Stomach (tissue), 9 donors: ENCODE measurements around the gene FGGY. TPM values are rescaled to one million over a fixed set of nuclear protein-coding genes. Genes with fewer than 3 reads are reported as not detected.

Experiments used
- DNase-seq, 2 donors: peaks; one replicate each; pipeline versions ENCODE4 v3.0.0 to v3.0.0-alpha.2; 2013 to 2019
- H3K27ac ChIP-seq, 5 donors: fragments of 200-600 bp in 4 of 5; sonication (generic) in 4 of 5; one replicate each; pipeline ENCODE4 v1.5.1; 2013 to 2019; ENCODE audit warnings: mild to moderate bottlenecking in 1 of 5, moderate library complexity in 1 of 5
- H3K27me3 ChIP-seq, 3 donors: fragments of 200-600 bp; sonication (generic); one replicate each; pipeline ENCODE4 v1.5.1; 2017 to 2019; ENCODE audit warnings: mixed run types in 1 of 3
- H3K36me3 ChIP-seq, 4 donors: fragments of 200-600 bp; sonication (generic); 1 replicate in 3 of 4; 2 replicates in 1 of 4; pipeline ENCODE4 v1.5.1; 2016 to 2019
- H3K4me1 ChIP-seq, 4 donors: fragments of 200-600 bp; sonication (generic); one replicate each; pipeline ENCODE4 v1.5.1; 2016 to 2019
- H3K4me3 ChIP-seq, 4 donors: fragments of 200-600 bp; sonication (generic) in 3 of 4; one replicate each; pipeline ENCODE4 v1.5.1; 2016 to 2019; ENCODE audit warnings: mild to moderate bottlenecking in 1 of 4
- H3K9me3 ChIP-seq, 4 donors: fragments of 200-600 bp; sonication (generic); one replicate each; pipeline ENCODE4 v1.5.1; 2016 to 2019
- CTCF ChIP-seq, 7 experiments: fragments of 450-650 bp in 4 of 7; fragments of 200-600 bp in 3 of 7; sonication (generic) in 3 of 7; IDR thresholded peaks; one replicate each; pipeline ENCODE4 v1.5.1; 2016 to 2019; ENCODE audit warnings: antibody characterized with exemption in 7 of 7, control low read depth in 2 of 7, mild to moderate bottlenecking in 1 of 7
- EP300 ChIP-seq: sonication (generic); formaldehyde crosslinking; IDR thresholded peaks from one replicate; pipeline ENCODE4 v1.6.1; 2017; ENCODE audit warnings: antibody characterized with exemption
- POLR2A ChIP-seq, 4 donors: fragments of 450-650 bp; IDR thresholded peaks; one replicate each; pipeline ENCODE4 v1.6.1; 2016; ENCODE audit warnings: antibody characterized with exemption in 4 of 4, control low read depth in 2 of 4, mild to moderate bottlenecking in 1 of 4, moderate library complexity in 1 of 4
- POLR2AphosphoS5 ChIP-seq, 3 donors: sonication (generic); formaldehyde crosslinking; IDR thresholded peaks; one replicate each; pipeline ENCODE4 v1.6.1; 2016; ENCODE audit warnings: antibody characterized with exemption in 3 of 3
- WGBS, 5 donors: extraction: QIAGEN DNeasy Blood & Tissue Kit in 3 of 5; methylation state at CpG; one replicate each; pipeline versions ENCODE4 v1.1.5 to v1.1.7; 2013 to 2018; 5-methylcytosine and 5-hydroxymethylcytosine counted together
- intact Hi-C: fragments of 100-400 bp; cut with DNase I; formaldehyde crosslinking; loops from one replicate; pipeline ENCODE4 v1.15.1; 2023; ENCODE audit warnings: low total_unique reads
- polyA plus RNA-seq, 3 donors: library from polyadenylated mRNA; stranded (reverse); fragments of 200-250 nt; gene quantifications; one replicate each; pipeline ENCODE4 v1.2.3, GENCODE V29; 2013
- total RNA-seq, 5 donors: library from RNA; depleted of rRNA; stranded (reverse); fragments of >200 nt; gene quantifications; one replicate each; pipeline versions ENCODE4 v1.1.0 to v1.2.3, GENCODE V29; 2014 to 2016
- donor health status: healthy with polysubstance abuse.
- donor health status: Bipolar disorder and iron deficiency.
- donor health status: healthy.

FGGY gene
- total and polyA plus RNA-seq, 8 donors, result 6.2 to 40.6 (median 10.8) TPM

- no peaks in the 10 kb centered on the region for H3K9me3 ChIP-seq
- peaks cover 0 to 8% (median 5%) of the 10 kb centered on the region in 4 donors for H3K4me1 ChIP-seq
- no peak overlapping the region for H3K4me3 ChIP-seq
- 87 to 95% (median 92%) methylated on average over 3 of the region's 3 CpGs for WGBS, 5 donors
- H3K36me3 ChIP-seq, result no peaks in the 10 kb centered on the region
- H3K27ac ChIP-seq, result no peak overlapping the region
- no peaks in the 10 kb centered on the region for H3K27me3 ChIP-seq
- intact Hi-C loops, result no loop called here
- TF ChIP-seq POLR2AphosphoS5 (IDR thresholded peaks at IDR 0.05) (no peak), CTCF (IDR thresholded peaks at IDR 0.05) (no peak), EP300 (no peak), POLR2A (IDR thresholded peaks at IDR 0.05) (no peak)
- DNase-seq, result no peak
Observed at GRCh38 chr1:59716832-59717231, 419.9 kb downstream of the FGGY start.

GRCh38 chr1:59718064-59718988 lies 421.4 kb downstream of the FGGY start:
- Histone ChIP-seq H3K4me3 (no peak overlapping the region), H3K36me3 (no peaks in the 10 kb centered on the region), H3K4me1 (peaks cover 0 to 8% (median 5%) of the 10 kb centered on the region in 4 donors), H3K9me3 (peaks cover 0 to 5% (median 0%) of the 10 kb centered on the region in 4 donors), H3K27me3 (no peaks in the 10 kb centered on the region), H3K27ac (no peak overlapping the region)
- 78 to 93% (median 87%) methylated on average over 7 of the region's 7 CpGs for WGBS, 5 donors
- intact Hi-C loops, result no loop called here
- no peak for DNase-seq
- TF ChIP-seq EP300 (no peak), CTCF (IDR thresholded peaks at IDR 0.05) (no peak), POLR2AphosphoS5 (IDR thresholded peaks at IDR 0.05) (no peak), POLR2A (IDR thresholded peaks at IDR 0.05) (no peak)

GRCh38 chr1:59718989-59719360 lies 422.1 kb downstream of the FGGY start:
- H3K4me1 ChIP-seq, result peaks cover 0 to 8% (median 5%) of the 10 kb centered on the region in 4 donors
- intact Hi-C loops, result no loop called here
- no peak overlapping the region for H3K27ac ChIP-seq
- H3K9me3 ChIP-seq, result peaks cover 0 to 5% (median 0%) of the 10 kb centered on the region in 4 donors
- DNase-seq, result no peak
- H3K27me3 ChIP-seq, result no peaks in the 10 kb centered on the region
- no peaks in the 10 kb centered on the region for H3K36me3 ChIP-seq
- no peak overlapping the region for H3K4me3 ChIP-seq
- TF ChIP-seq POLR2A (IDR thresholded peaks at IDR 0.05), result no peak

GRCh38 chr1:59720326-59721115 lies 423.6 kb downstream of the FGGY start:
- Histone ChIP-seq H3K9me3 (peaks cover 0 to 5% (median 0%) of the 10 kb centered on the region in 4 donors), H3K27me3 (no peaks in the 10 kb centered on the region), H3K4me3 (no peak overlapping the region), H3K4me1 (peaks cover 0 to 6% (median 2%) of the 10 kb centered on the region in 4 donors), H3K36me3 (no peaks in the 10 kb centered on the region), H3K27ac (no peak overlapping the region)
- WGBS, 5 donors, result 56 to 65% (median 60%) methylated on average over 5 of the region's 5 CpGs
- intact Hi-C loops, result no loop called here
- no peak for DNase-seq
- TF ChIP-seq EP300 (no peak), CTCF (IDR thresholded peaks at IDR 0.05) (no peak), POLR2AphosphoS5 (IDR thresholded peaks at IDR 0.05) (no peak), POLR2A (IDR thresholded peaks at IDR 0.05) (no peak)
